Measurements from ENCODE around the gene GPRIN2.

The GPRIN2 gene

DNA sequence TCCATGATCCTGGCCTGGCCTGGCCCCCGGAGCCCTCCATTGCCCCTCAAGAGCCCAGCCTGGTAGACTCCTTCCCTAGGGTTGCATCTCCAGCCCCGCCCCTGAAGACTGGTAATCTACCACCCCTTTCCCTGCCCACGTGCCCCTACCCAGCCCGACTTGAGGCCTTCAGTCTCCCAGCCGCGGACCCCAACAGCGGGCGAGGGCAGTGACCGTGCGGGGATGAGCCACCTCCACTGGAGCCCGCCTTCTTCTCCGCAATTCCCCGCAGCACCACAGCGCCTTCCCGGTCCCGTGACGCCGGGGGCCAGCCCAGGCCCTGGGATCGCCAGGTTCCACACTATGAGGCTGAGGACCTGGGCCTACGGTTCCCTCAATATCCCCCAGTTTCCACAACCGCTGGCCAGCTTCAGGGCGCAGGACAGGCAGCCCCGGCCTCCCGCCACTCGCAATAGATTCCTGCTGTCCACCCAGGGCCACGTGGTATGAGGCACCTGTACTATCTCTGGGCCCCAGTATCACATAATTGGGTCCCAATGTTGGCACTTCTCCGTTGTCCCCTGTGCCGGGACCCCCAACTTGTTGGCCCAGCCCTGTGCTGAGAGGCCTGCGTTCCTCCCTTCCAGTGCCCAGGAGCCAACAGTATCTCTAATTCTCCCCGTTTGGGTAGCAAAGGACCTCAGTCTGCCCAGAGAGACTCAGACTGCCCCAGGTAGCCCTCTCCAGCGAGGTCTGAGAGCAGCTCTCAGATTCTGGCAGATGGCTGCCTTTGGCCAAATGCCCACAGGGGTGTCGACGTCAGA, 1.1 kb upstream of the GPRIN2 start:
- peaks cover 9% of the 10 kb centered on the region for H3K27me3 ChIP-seq (ENCODE audit: control insufficient read depth, low read length)
- no peaks in the 10 kb centered on the region for H3K9me3 ChIP-seq (ENCODE audit: control insufficient read depth, insufficient read depth, low read length)
- H3K27ac ChIP-seq (ENCODE audit: low read depth, low read length): no peak overlapping the region
- no peaks in the 10 kb centered on the region for H3K36me3 ChIP-seq (ENCODE audit: control insufficient read depth, low read length)
- no peaks in the 10 kb centered on the region for H3K79me2 ChIP-seq (ENCODE audit: control insufficient read depth, low read length)
- no peak overlapping the region for H3K4me3 ChIP-seq (ENCODE audit: low read length)
- H3K9me2 ChIP-seq (replicated peaks; ENCODE audit: control insufficient read depth, low read length): no peaks in the 10 kb centered on the region
- TF ChIP-seq CTCF (IDR thresholded peaks at IDR 0.05; ENCODE audit: low read depth, low read length, poor library complexity, severe bottlenecking) (no peak), EZH2phosphoT487 (IDR thresholded peaks at IDR 0.05; ENCODE audit: borderline replicate concordance, low read length) (no peak)
- H3K4me1 ChIP-seq (ENCODE audit: control insufficient read depth, low read length): no peaks in the 10 kb centered on the region
- no peaks in the 10 kb centered on the region; the same call in 1 of the 2 replicates for H4K20me1 ChIP-seq (ENCODE audit: control insufficient read depth, insufficient read depth, low read depth, low read length)
- no peaks in the 10 kb centered on the region for H3F3A ChIP-seq (ENCODE audit: control insufficient read depth, insufficient read depth)
- no peak overlapping the region for H3K4me2 ChIP-seq (ENCODE audit: low read length)

DNA sequence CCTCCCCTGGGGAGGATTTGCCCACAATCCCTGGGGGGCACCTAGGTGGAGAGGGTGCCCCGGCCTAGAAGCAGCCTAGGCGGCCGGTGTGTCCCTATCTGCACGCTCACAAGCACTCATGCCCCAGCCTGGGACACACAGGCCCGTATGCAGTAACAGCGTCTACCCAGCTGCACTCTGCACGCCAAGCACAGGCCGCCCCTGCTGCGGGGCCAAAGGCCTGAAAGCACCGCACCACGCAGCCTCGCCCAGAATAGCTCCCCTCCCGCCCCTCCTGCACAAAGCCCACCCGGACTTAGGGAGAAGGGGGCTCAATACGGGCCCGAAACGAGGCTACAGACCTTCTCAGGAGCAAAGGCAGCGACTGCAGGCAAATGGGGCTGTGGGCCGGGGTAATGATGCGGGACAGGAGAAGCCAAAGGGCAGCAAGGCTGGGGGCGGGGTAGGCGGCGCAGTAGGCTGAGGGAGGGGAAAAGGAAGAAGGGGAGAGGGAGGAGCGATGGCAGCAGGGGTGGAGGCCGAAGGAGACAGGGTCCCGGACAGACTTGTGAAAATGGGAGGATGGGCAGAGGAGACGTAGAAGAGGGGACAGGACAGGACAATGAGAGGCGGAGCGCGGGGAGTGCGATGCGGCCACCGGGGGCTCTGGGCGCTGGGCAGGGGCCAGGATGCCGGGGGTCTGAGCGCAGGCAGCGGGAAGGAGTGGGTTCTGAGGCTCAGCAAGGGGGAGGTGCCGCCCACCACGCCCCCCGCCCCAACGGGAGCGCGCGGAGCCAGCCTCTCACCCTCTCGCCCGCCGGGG, 544 bp downstream of the GPRIN2 start:
- no peak overlapping the region for H3K4me3 ChIP-seq (ENCODE audit: low read length)

GRCh38 chr10:46555366-46555712, 1.1 kb downstream of the GPRIN2 start:
- H3K9me3 ChIP-seq (ENCODE audit: control insufficient read depth, insufficient read depth, low read length): no peaks in the 10 kb centered on the region
- H3K9me2 ChIP-seq (replicated peaks; ENCODE audit: control insufficient read depth, low read length): no peaks in the 10 kb centered on the region
- H4K20me1 ChIP-seq (ENCODE audit: control insufficient read depth, insufficient read depth, low read depth, low read length): no peaks in the 10 kb centered on the region; the same call in 1 of the 2 replicates
- H3K4me1 ChIP-seq (ENCODE audit: control insufficient read depth, low read length): no peaks in the 10 kb centered on the region
- H3K79me2 ChIP-seq (ENCODE audit: control insufficient read depth, low read length): no peaks in the 10 kb centered on the region
- no peaks in the 10 kb centered on the region for H3F3A ChIP-seq (ENCODE audit: control insufficient read depth, insufficient read depth)
- H3K4me3 ChIP-seq (ENCODE audit: low read length): no peak overlapping the region
- no peak overlapping the region for H3K4me2 ChIP-seq (ENCODE audit: low read length)
- no peaks in the 10 kb centered on the region; the same call in 1 of the 2 replicates for H3K27me3 ChIP-seq (ENCODE audit: control insufficient read depth, low read length)
- no peak overlapping the region for H3K27ac ChIP-seq (ENCODE audit: low read depth, low read length)
- H3K36me3 ChIP-seq (ENCODE audit: control insufficient read depth, low read length): no peaks in the 10 kb centered on the region
- TF ChIP-seq CTCF (IDR thresholded peaks at IDR 0.05; ENCODE audit: low read depth, low read length, poor library complexity, severe bottlenecking) (no peak), EZH2phosphoT487 (IDR thresholded peaks at IDR 0.05; ENCODE audit: borderline replicate concordance, low read length) (no peak)

More for the DNA sequence above, 544 bp downstream of the GPRIN2 start:
- Histone ChIP-seq H3K9me3 (ENCODE audit: control insufficient read depth, insufficient read depth, low read length) (no peaks in the 10 kb centered on the region), H3F3A (ENCODE audit: control insufficient read depth, insufficient read depth) (no peaks in the 10 kb centered on the region), H4K20me1 (ENCODE audit: control insufficient read depth, insufficient read depth, low read depth, low read length) (no peaks in the 10 kb centered on the region; the same call in 1 of the 2 replicates), H3K4me1 (ENCODE audit: control insufficient read depth, low read length) (no peaks in the 10 kb centered on the region), H3K4me2 (ENCODE audit: low read length) (no peak overlapping the region), H3K27me3 (ENCODE audit: control insufficient read depth, low read length) (peaks cover 5% of the 10 kb centered on the region), H3K36me3 (ENCODE audit: control insufficient read depth, low read length) (no peaks in the 10 kb centered on the region), H3K27ac (ENCODE audit: low read depth, low read length) (no peak overlapping the region), H3K79me2 (ENCODE audit: control insufficient read depth, low read length) (no peaks in the 10 kb centered on the region), H3K9me2 (replicated peaks; ENCODE audit: control insufficient read depth, low read length) (no peaks in the 10 kb centered on the region)
- TF ChIP-seq EZH2phosphoT487 (IDR thresholded peaks at IDR 0.05; ENCODE audit: borderline replicate concordance, low read length): no peak
- no peak for TF ChIP-seq CTCF (IDR thresholded peaks at IDR 0.05; ENCODE audit: low read depth, low read length, poor library complexity, severe bottlenecking)

All from DOHH2 (cell line).